ENCODE results near the gene ST6GALNAC4.

Gene ST6GALNAC4

GRCh38 chr9:127915325-127915752, 1.5 kb downstream of the ST6GALNAC4 start:
- no peak for DNase-seq (ENCODE audit: low read depth, low spot score)

- no peak for DNase-seq (ENCODE audit: low read depth, low spot score)
Observed at GRCh38 chr9:127913682-127914081, 3.2 kb downstream of the ST6GALNAC4 start.

GRCh38 chr9:127912882-127913281, 4.0 kb downstream of the ST6GALNAC4 start:
- no peak for DNase-seq (ENCODE audit: low read depth, low spot score)

- DNase-seq (ENCODE audit: low read depth, low spot score), result no peak
Observed at GRCh38 chr9:127912296-127912695, 4.5 kb downstream of the ST6GALNAC4 start.

GRCh38 chr9:127910613-127911205, 6.1 kb downstream of the ST6GALNAC4 start:
- peak; percentile 44 for DNase-seq (ENCODE audit: low read depth, low spot score)

GRCh38 chr9:127909839-127910273, 7.0 kb downstream of the ST6GALNAC4 start:
- DNase-seq (ENCODE audit: low read depth, low spot score), result no peak

- no peak for DNase-seq (ENCODE audit: low read depth, low spot score)
Observed at GRCh38 chr9:127908660-127908926, 8.2 kb downstream of the ST6GALNAC4 start.

- DNase-seq (ENCODE audit: low read depth, low spot score), result no peak
Observed at GRCh38 chr9:127907867-127908659, 8.8 kb downstream of the ST6GALNAC4 start.

GRCh38 chr9:127905788-127906191, 11.1 kb downstream of the ST6GALNAC4 start:
- DNase-seq (ENCODE audit: low read depth, low spot score), result no peak

GRCh38 chr9:127905004-127905728, 11.7 kb downstream of the ST6GALNAC4 start:
- DNase-seq (ENCODE audit: low read depth, low spot score), result no peak

GRCh38 chr9:127904561-127905003, 12.3 kb downstream of the ST6GALNAC4 start:
- DNase-seq (ENCODE audit: low read depth, low spot score), result no peak

- DNase-seq (ENCODE audit: low read depth, low spot score), result no peak
Observed at GRCh38 chr9:127903557-127904475, 13.0 kb downstream of the ST6GALNAC4 start.

GRCh38 chr9:127899128-127899943, 17.5 kb downstream of the ST6GALNAC4 start, which contains the start of gene ST6GALNAC6:
Gene ST6GALNAC6, minus strand, starts transcription at chr9:127899603. Its CDS starts 1,622 bp downstream, at chr9:127897981.
- peak; percentile 92 for DNase-seq (ENCODE audit: low read depth, low spot score)

- DNase-seq (ENCODE audit: low read depth, low spot score), result peak; percentile 75
Observed at GRCh38 chr9:127898433-127899127, 18.3 kb downstream of the ST6GALNAC4 start.

- DNase-seq (ENCODE audit: low read depth, low spot score), result peak; percentile 74
Observed at GRCh38 chr9:127897193-127897692, 19.6 kb downstream of the ST6GALNAC4 start.

GRCh38 chr9:127896395-127897192, 20.2 kb downstream of the ST6GALNAC4 start:
- DNase-seq (ENCODE audit: low read depth, low spot score), result no peak

GRCh38 chr9:127895811-127896210, 21.0 kb downstream of the ST6GALNAC4 start:
- no peak for DNase-seq (ENCODE audit: low read depth, low spot score)

GRCh38 chr9:127893392-127893791, 23.4 kb downstream of the ST6GALNAC4 start:
- no peak for DNase-seq (ENCODE audit: low read depth, low spot score)

GRCh38 chr9:127892831-127893230, 24.0 kb downstream of the ST6GALNAC4 start:
- DNase-seq (ENCODE audit: low read depth, low spot score), result no peak
